Globus pallidus (tissue), 1 donor: Measurements from ENCODE around the gene PUS1.

Source experiments
- DNase-seq: peaks from one replicate; pipeline ENCODE4 v3.0.0-alpha.2; 2015; ENCODE audit warnings: low spot score

The PUS1 gene

GRCh38 chr12:131902332-131903241 is 26.5 kb upstream of the PUS1 start:
- DNase-seq = no peak

- no peak for DNase-seq
These were observed 25.5 kb upstream of the PUS1 start for GRCh38 chr12:131903270-131904255.

- no peak for DNase-seq
These were observed 24.7 kb upstream of the PUS1 start for GRCh38 chr12:131904346-131904745.

GRCh38 chr12:131905081-131905629 is 23.9 kb upstream of the PUS1 start:
- no peak for DNase-seq

- no peak for DNase-seq
These were observed 23.4 kb upstream of the PUS1 start for GRCh38 chr12:131905630-131906091.

GRCh38 chr12:131907379-131908091 is 21.5 kb upstream of the PUS1 start:
- DNase-seq = no peak

GRCh38 chr12:131908092-131909080 is 20.7 kb upstream of the PUS1 start:
- no peak for DNase-seq

GRCh38 chr12:131909081-131909751 is 19.9 kb upstream of the PUS1 start:
- DNase-seq = no peak

GRCh38 chr12:131909752-131910219 is 19.3 kb upstream of the PUS1 start:
- DNase-seq = no peak

- no peak for DNase-seq
These were observed 18.6 kb upstream of the PUS1 start for GRCh38 chr12:131910302-131911027.

- DNase-seq = no peak
These were observed 17.9 kb upstream of the PUS1 start for GRCh38 chr12:131911028-131911650.

- DNase-seq = no peak
These were observed 17.1 kb upstream of the PUS1 start for GRCh38 chr12:131911851-131912477.

GRCh38 chr12:131912518-131913274 is 16.4 kb upstream of the PUS1 start:
- peak; percentile 26 for DNase-seq

- no peak for DNase-seq
These were observed 15.4 kb upstream of the PUS1 start for GRCh38 chr12:131913666-131914065.

GRCh38 chr12:131914179-131914702 is 14.8 kb upstream of the PUS1 start:
- no peak for DNase-seq

- no peak for DNase-seq
These were observed 13.9 kb upstream of the PUS1 start for GRCh38 chr12:131915000-131915689.
